LNCaP clone FGC (cell line): ENCODE data around the gene GPRIN1.
A peak's percentile ranks its signal among the peaks of the same experiment; 100 is the strongest.

Source experiments
- DNase-seq: peaks from one replicate; pipeline ENCODE4 v3.0.0-alpha.2; 2011; ENCODE audit warnings: low read depth
- H3K4me3 ChIP-seq: 2 replicates; pipeline ENCODE4 v1.5.1; 2011; ENCODE audit warnings: mild to moderate bottlenecking, low read depth, low read length, control low read depth
- TF ChIP-seq, protein P1 (sequence below): IDR thresholded peaks from 2 replicates; pipeline ENCODE4 v1.5.1; 2012; ENCODE audit warnings: mild to moderate bottlenecking; ENCODE audit not compliant: control insufficient read depth, insufficient read depth; ENCODE audit errors: extremely low read depth

Gene GPRIN1

DNA sequence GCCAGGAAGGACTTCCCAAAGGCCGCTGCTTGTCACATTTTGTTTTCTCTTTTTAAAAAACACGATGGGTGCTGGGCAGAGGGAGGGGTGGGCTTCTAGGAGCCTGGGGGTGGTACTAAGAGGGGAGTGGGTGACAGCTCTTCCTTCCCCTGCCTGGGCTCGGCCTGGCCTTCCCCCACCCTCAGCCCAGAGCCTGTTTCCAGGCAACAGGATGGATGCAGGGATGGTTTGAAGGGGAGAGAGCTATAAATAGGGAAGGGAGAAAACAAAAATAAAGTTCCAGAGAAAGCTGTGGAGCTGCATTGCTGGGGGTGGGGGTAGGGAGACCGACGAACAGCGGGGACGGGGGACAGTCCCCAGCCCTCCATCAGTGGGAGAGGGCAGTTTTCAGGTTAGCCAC lies 6.6 kb upstream of the GPRIN1 start:
- TF ChIP-seq, protein P1, sequence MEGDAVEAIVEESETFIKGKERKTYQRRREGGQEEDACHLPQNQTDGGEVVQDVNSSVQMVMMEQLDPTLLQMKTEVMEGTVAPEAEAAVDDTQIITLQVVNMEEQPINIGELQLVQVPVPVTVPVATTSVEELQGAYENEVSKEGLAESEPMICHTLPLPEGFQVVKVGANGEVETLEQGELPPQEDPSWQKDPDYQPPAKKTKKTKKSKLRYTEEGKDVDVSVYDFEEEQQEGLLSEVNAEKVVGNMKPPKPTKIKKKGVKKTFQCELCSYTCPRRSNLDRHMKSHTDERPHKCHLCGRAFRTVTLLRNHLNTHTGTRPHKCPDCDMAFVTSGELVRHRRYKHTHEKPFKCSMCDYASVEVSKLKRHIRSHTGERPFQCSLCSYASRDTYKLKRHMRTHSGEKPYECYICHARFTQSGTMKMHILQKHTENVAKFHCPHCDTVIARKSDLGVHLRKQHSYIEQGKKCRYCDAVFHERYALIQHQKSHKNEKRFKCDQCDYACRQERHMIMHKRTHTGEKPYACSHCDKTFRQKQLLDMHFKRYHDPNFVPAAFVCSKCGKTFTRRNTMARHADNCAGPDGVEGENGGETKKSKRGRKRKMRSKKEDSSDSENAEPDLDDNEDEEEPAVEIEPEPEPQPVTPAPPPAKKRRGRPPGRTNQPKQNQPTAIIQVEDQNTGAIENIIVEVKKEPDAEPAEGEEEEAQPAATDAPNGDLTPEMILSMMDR: no peak
- H3K4me3 ChIP-seq: no peak overlapping the region
- no peak for DNase-seq

DNA sequence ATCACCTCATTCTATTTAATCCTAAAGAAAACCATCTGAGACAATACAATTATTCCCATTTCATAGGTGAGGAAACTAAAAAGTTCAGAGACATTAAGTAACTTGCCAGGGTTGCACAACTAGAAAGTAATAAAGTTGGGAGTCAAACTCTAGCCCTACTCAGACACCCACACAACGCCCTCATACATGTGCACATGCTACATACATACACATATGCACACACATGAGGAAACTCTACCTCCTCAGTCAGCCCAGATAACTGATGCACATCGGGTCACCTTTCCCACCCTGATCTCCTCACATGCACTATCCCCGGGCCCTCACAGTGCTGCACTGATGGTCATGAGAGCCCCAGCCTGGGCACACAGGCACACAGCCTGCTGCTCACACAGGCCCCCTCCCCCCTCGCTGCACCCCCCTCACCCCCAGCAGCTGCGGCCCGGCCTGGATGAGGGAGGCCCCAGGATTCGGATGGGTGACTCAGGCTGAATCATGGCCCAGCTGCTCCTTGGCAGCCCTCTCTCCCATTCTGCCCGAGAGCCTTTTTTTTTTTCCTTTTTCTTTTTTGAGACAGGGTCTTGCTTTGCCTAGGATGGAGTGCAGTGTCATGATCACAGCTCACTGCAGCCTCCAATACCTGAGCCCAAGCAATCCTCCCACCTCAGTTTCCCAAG lies 5.0 kb upstream of the GPRIN1 start:
- no peak for DNase-seq
- TF ChIP-seq, protein P1: no peak
- no peak overlapping the region for H3K4me3 ChIP-seq

DNA sequence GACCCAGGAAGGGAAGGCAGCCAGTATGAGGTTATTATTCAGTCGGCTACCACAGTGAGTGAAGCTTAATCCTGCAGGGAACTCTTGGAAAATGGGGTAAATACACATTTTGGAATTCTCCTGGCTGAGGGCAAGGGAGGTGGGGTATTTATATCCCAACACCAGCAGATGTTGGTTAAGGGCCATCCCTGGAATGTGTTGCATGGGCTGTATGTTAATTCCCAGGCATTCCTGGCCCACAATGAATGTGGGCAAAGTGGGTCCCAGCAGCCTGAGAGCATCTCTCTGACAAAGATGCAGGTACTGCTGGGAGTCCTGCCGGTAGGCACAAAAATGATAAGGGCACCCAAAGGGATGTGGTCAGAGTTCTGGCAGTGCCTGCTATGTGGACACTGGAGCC lies 2.9 kb upstream of the GPRIN1 start:
- TF ChIP-seq, protein P1: no peak
- DNase-seq: no peak
- H3K4me3 ChIP-seq: no peak overlapping the region

GRCh38 chr5:176612008-176612407 lies 2.1 kb upstream of the GPRIN1 start:
- no peak overlapping the region for H3K4me3 ChIP-seq
- TF ChIP-seq, protein P1: no peak
- no peak for DNase-seq

DNA sequence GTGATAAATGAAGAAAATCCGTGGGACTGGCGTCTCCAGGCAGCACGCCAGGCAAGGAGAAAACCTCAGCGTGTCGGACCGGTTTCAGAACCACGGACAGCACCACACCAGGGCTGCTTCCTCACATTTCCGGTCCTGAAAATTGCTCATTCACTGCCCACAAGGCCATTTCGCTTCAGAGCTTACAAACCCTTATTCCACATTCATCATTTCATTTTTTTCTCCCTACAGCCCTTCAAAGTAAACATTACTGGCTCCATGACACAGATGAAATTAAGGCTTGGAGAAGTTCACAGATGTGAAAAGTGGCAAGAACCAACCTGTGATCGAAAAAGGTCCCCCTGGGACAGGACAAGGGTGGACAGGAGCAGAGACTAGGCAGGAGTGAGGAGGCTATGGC lies 1.5 kb upstream of the GPRIN1 start:
- H3K4me3 ChIP-seq: no peak overlapping the region
- DNase-seq: peak; percentile 58
- TF ChIP-seq, protein P1: no peak

DNA sequence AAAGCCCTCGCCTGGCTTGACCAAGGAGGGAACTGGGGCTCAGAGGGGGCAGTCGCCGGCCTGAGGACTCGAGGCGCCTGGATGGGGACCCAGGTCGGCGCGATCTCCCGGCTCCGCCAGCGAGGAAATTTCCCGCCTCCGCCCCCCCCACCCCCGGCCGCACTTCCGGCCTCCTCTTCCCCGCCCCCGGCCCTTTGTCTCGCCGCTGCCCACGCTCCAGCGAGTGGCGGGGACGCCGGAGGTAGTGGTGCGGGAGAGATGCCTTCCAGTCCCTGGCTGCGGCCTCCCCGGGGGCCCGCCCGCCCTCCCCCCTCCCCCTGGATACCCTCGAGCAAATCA lies 448 bp upstream of the GPRIN1 start:
- peak overlapping the region; percentile 56 for H3K4me3 ChIP-seq
- TF ChIP-seq, protein P1: no peak
- no peak for DNase-seq
